Measurements from ENCODE around the gene POLA1. TPM values are rescaled to one million over a fixed set of nuclear protein-coding genes. Genes with fewer than 3 reads are reported as not detected.

POLA1 gene
- total and polyA plus RNA-seq, 2 of the 4 experiments (the other 2 are of a cell fraction), result 4.0 to 15.1 TPM

GRCh38 chrX:25010784-25011588, 317.3 kb downstream of the POLA1 start:
- 7% methylated on average over 3 of the region's 33 CpGs; no CpG with 5 or more reads in 1 of the 2 experiments for WGBS, 2 experiments (ENCODE audit: extremely low coverage in 2 of 2, insufficient read length in 1 of 2)
- H3K27me3 ChIP-seq (ENCODE audit: control insufficient read depth, insufficient read depth, low read length), result peaks cover 85% of the 10 kb centered on the region
- H3K79me1 ChIP-seq (ENCODE audit: low read depth in 1 of 2, low read length in 2 of 2), result no peaks in the 10 kb centered on the region
- POLR2A ChIA-PET (ENCODE audit: unreplicated experiment), result interaction anchor here (0.6 kb wide), 1 partner anchor 268 kb away, joined by 5 read pairs; no protein-coding TSS in a partner anchor
- DNase-seq, result no peak
- no peak overlapping the region for H2BK120ac ChIP-seq (ENCODE audit: low read depth, low read length)
- no peak for ATAC-seq (ENCODE audit: low read depth)
- no peak overlapping the region for H2AK9ac ChIP-seq (replicated peaks; ENCODE audit: low read depth, low read length, poor library complexity)
- H3K9ac ChIP-seq (ENCODE audit: low read depth, low read length), result no peak overlapping the region
- H2BK15ac ChIP-seq (ENCODE audit: low read depth, low read length), result no peak overlapping the region
- H2AK5ac ChIP-seq (ENCODE audit: low read depth, low read length), result no peak overlapping the region
- H3K56ac ChIP-seq (ENCODE audit: extremely low read depth, insufficient read depth, low read length), result no peak overlapping the region
- no peak overlapping the region for H2AFZ ChIP-seq (replicated peaks; ENCODE audit: low read length, poor library complexity)
- H4K8ac ChIP-seq (ENCODE audit: low read depth in 2 of 2, low read length in 2 of 2), result no peak overlapping the region
- H3K4me1 ChIP-seq (ENCODE audit: control insufficient read depth, insufficient read depth, low read length), result no peaks in the 10 kb centered on the region; the same call in 1 of the 2 replicates
- no peak overlapping the region for H2BK5ac ChIP-seq (ENCODE audit: low read depth, low read length, poor library complexity, severe bottlenecking)
- H3K36me3 ChIP-seq (ENCODE audit: control insufficient read depth, insufficient read depth, low read length), result no peaks in the 10 kb centered on the region
- no peak overlapping the region for H3K4me3 ChIP-seq (ENCODE audit: insufficient read depth, low read depth, low read length)
- H3K4me2 ChIP-seq (ENCODE audit: low read depth, low read length), result no peak overlapping the region
- CTCF ChIA-PET, result no interaction called here
- H3K23ac ChIP-seq (ENCODE audit: low read depth, low read length), result no peak overlapping the region
- no peak overlapping the region for H3K18ac ChIP-seq (ENCODE audit: low read depth, low read length)
- H3K14ac ChIP-seq (replicated peaks; ENCODE audit: low read depth, low read length), result no peak overlapping the region
- dilution Hi-C loops (cut with HindIII; ENCODE audit: low sequenced_read_pairs, unreplicated experiment), result no loop called here
- H4K91ac ChIP-seq (ENCODE audit: insufficient read depth, low read depth, low read length), result no peak overlapping the region
- in situ Hi-C loops (cut with MboI; ENCODE audit: low sequenced_read_pairs), result no loop called here
- H3K9me1 ChIP-seq (ENCODE audit: insufficient read depth, low read length), result no peaks in the 10 kb centered on the region
- no TSS peak for BruUV-seq (replicated peaks)
- peaks cover 11% of the 10 kb centered on the region for H3K9me3 ChIP-seq (ENCODE audit: control insufficient read depth, insufficient read depth, low read length)
- no peaks in the 10 kb centered on the region; the same call in 1 of the 2 replicates for H4K20me1 ChIP-seq (ENCODE audit: insufficient read depth, low read length)
- H4K5ac ChIP-seq (ENCODE audit: low read depth, low read length), result no peak overlapping the region
- intact Hi-C loops (cut with micrococcal nuclease), result no loop called here
- no peak overlapping the region for H3K4ac ChIP-seq (ENCODE audit: low read depth, low read length)
- no peak overlapping the region for H2BK20ac ChIP-seq (ENCODE audit: low read depth, low read length)
- no peak for TF ChIP-seq RCOR1 (IDR thresholded peaks at IDR 0.05; ENCODE audit: insufficient replicate concordance, low read length)
- TF ChIP-seq POLR2A (IDR thresholded peaks at IDR 0.05; ENCODE audit: low read depth, low read length), result no peak
- TF ChIP-seq, protein P1, sequence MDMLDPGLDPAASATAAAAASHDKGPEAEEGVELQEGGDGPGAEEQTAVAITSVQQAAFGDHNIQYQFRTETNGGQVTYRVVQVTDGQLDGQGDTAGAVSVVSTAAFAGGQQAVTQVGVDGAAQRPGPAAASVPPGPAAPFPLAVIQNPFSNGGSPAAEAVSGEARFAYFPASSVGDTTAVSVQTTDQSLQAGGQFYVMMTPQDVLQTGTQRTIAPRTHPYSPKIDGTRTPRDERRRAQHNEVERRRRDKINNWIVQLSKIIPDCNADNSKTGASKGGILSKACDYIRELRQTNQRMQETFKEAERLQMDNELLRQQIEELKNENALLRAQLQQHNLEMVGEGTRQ (IDR thresholded peaks at IDR 0.05; ENCODE audit: low read depth, low read length), result no peak
- TF ChIP-seq CHD1 (IDR thresholded peaks at IDR 0.05; ENCODE audit: low read depth, low read length), result no peak
- TF ChIP-seq NFE2L2 (IDR thresholded peaks at IDR 0.05; ENCODE audit: low read depth, low read length), result no peak
- no peak for TF ChIP-seq RAD21 (IDR thresholded peaks at IDR 0.05; ENCODE audit: low read length)
- no peak for TF ChIP-seq BHLHE40 (IDR thresholded peaks at IDR 0.05; ENCODE audit: low read depth, low read length)
- no peak for TF ChIP-seq SMC3 (IDR thresholded peaks at IDR 0.05; ENCODE audit: low read depth, low read length)
- TF ChIP-seq, protein P2, sequence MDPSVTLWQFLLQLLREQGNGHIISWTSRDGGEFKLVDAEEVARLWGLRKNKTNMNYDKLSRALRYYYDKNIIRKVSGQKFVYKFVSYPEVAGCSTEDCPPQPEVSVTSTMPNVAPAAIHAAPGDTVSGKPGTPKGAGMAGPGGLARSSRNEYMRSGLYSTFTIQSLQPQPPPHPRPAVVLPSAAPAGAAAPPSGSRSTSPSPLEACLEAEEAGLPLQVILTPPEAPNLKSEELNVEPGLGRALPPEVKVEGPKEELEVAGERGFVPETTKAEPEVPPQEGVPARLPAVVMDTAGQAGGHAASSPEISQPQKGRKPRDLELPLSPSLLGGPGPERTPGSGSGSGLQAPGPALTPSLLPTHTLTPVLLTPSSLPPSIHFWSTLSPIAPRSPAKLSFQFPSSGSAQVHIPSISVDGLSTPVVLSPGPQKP (IDR thresholded peaks at IDR 0.05; ENCODE audit: borderline replicate concordance, low read depth, low read length), result no peak
- no peak for TF ChIP-seq MAZ (IDR thresholded peaks at IDR 0.05; ENCODE audit: borderline replicate concordance, low read depth, low read length)
- no peak for TF ChIP-seq RFX5 (IDR thresholded peaks at IDR 0.05; ENCODE audit: low read depth, low read length)
- no peak overlapping the region for H3K27ac ChIP-seq (ENCODE audit: insufficient read depth, low read length)

Measured in IMR-90 (cell line).